ENCODE results near the gene FECH.

FECH gene

DNA sequence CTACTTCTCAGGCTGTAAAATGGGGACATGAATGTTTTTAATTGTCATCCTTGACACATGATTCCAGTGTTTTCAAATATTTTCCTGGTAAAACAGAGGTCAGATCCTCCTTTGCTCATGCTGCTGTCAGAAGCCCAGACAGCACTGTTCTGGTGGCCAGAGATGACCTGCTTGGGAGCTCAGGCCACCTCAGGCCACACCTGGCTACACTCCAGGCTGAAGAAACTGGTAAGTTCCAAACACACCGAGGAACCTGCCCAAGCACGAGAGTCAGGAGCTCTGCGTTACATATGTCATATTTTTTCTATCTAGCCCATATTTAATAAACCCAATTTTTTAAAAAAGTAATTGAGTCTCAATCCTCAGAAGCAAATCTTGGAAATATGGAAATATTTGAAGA lies 47.9 kb downstream of the FECH start:
- no peak overlapping the region for H3K4me3 ChIP-seq (ENCODE audit: low read depth, low read length, poor library complexity, severe bottlenecking)
- no peak overlapping the region for H3K4me2 ChIP-seq (ENCODE audit: low read length)
- H3K9ac ChIP-seq (ENCODE audit: low read length): no peak overlapping the region
- H3K27me3 ChIP-seq (ENCODE audit: insufficient read depth, low read length): peaks cover 7% of the 10 kb centered on the region; the same call in 1 of the 2 replicates
- no peaks in the 10 kb centered on the region for H3K79me2 ChIP-seq (ENCODE audit: insufficient read depth, low read length)
- H3F3A ChIP-seq (ENCODE audit: insufficient read depth, low read length): no peaks in the 10 kb centered on the region
- no peaks in the 10 kb centered on the region for H4K20me1 ChIP-seq (ENCODE audit: insufficient read depth, low read length)
- no peaks in the 10 kb centered on the region for H3K9me3 ChIP-seq (ENCODE audit: low read length)
- H3K4me1 ChIP-seq (ENCODE audit: insufficient read depth, low read length, severe bottlenecking): no peaks in the 10 kb centered on the region
- TF ChIP-seq, protein P1, sequence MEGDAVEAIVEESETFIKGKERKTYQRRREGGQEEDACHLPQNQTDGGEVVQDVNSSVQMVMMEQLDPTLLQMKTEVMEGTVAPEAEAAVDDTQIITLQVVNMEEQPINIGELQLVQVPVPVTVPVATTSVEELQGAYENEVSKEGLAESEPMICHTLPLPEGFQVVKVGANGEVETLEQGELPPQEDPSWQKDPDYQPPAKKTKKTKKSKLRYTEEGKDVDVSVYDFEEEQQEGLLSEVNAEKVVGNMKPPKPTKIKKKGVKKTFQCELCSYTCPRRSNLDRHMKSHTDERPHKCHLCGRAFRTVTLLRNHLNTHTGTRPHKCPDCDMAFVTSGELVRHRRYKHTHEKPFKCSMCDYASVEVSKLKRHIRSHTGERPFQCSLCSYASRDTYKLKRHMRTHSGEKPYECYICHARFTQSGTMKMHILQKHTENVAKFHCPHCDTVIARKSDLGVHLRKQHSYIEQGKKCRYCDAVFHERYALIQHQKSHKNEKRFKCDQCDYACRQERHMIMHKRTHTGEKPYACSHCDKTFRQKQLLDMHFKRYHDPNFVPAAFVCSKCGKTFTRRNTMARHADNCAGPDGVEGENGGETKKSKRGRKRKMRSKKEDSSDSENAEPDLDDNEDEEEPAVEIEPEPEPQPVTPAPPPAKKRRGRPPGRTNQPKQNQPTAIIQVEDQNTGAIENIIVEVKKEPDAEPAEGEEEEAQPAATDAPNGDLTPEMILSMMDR (IDR thresholded peaks at IDR 0.05; ENCODE audit: low read length): no peak
- H2AFZ ChIP-seq (ENCODE audit: low read length): no peak overlapping the region
- H3K36me3 ChIP-seq (ENCODE audit: insufficient read depth, low read length): no peaks in the 10 kb centered on the region
- H3K27ac ChIP-seq (ENCODE audit: low read depth, low read length, poor library complexity, severe bottlenecking): no peak overlapping the region
- no peaks in the 10 kb centered on the region for H3K9me2 ChIP-seq (ENCODE audit: low read depth, low read length)

DNA sequence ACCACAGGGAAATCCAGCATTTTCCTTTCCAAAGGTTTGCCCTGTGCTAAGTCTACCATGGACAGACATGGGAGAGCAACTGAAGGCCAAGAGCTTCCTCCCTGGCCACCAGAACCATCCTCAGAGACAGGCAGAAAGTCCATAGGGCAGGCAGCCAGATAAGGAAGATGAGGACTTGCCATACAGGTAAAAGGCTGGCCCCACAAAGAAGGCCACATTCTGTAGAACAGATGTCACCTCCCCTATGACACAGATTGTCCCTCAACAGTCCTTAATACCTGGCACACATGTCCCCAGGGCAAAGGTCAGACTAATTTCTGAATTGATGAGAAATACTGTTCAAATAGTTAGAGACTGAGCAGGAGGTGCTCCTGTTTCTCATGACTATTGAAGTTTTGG lies 52.0 kb downstream of the FECH start:
- Histone ChIP-seq H3K9ac (ENCODE audit: low read length) (no peak overlapping the region), H3K4me2 (ENCODE audit: low read length) (no peak overlapping the region), H3K27me3 (ENCODE audit: insufficient read depth, low read length) (peaks cover 7% of the 10 kb centered on the region; the same call in 1 of the 2 replicates), H3K9me3 (ENCODE audit: low read length) (no peaks in the 10 kb centered on the region), H3K36me3 (ENCODE audit: insufficient read depth, low read length) (no peaks in the 10 kb centered on the region), H3K9me2 (ENCODE audit: low read depth, low read length) (no peaks in the 10 kb centered on the region), H3K4me1 (ENCODE audit: insufficient read depth, low read length, severe bottlenecking) (no peaks in the 10 kb centered on the region), H3K4me3 (ENCODE audit: low read depth, low read length, poor library complexity, severe bottlenecking) (no peak overlapping the region), H2AFZ (ENCODE audit: low read length) (no peak overlapping the region), H4K20me1 (ENCODE audit: insufficient read depth, low read length) (no peaks in the 10 kb centered on the region), H3K79me2 (ENCODE audit: insufficient read depth, low read length) (no peaks in the 10 kb centered on the region), H3K27ac (ENCODE audit: low read depth, low read length, poor library complexity, severe bottlenecking) (no peak overlapping the region), H3F3A (ENCODE audit: insufficient read depth, low read length) (no peaks in the 10 kb centered on the region)
- TF ChIP-seq, protein P1 (IDR thresholded peaks at IDR 0.05; ENCODE audit: low read length): no peak
- TF ChIP-seq EZH2 (IDR thresholded peaks at IDR 0.05; ENCODE audit: borderline replicate concordance, low read length): no peak

DNA sequence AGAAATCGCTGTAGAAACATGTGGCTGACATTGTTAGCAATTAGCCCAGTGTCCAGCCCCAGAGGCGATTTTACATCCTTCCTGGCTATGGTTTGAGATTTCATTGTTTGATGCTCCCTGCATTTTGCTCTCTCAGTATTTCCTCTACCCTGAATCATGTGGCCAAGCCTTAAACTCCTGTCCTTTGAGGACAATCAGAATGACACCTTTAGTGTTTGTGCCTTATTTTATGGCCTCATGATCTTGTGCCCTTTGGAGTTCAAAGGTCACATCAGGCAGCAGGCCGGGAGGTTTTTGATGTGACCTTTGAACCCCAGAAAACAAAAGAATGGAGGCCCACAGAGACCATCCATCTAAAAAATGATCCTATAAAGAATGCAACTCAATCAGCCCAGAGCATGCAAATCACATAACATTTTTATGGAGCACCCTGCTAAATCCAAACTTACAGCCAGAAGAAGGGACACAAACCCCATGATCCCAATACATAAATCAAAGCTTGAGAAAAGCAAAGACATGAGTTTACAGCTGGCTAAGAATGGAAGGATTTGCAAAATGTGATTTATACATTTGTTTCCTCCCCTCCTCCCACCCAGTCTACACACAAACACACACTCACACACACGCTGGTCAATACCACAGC lies 52.5 kb downstream of the FECH start:
- Histone ChIP-seq H3K4me2 (ENCODE audit: low read length) (no peak overlapping the region), H3K27ac (ENCODE audit: low read depth, low read length, poor library complexity, severe bottlenecking) (no peak overlapping the region), H3K79me2 (ENCODE audit: insufficient read depth, low read length) (no peaks in the 10 kb centered on the region), H3K36me3 (ENCODE audit: insufficient read depth, low read length) (no peaks in the 10 kb centered on the region), H3K4me1 (ENCODE audit: insufficient read depth, low read length, severe bottlenecking) (no peaks in the 10 kb centered on the region), H3K9me2 (ENCODE audit: low read depth, low read length) (no peaks in the 10 kb centered on the region), H3K9ac (ENCODE audit: low read length) (no peak overlapping the region), H4K20me1 (ENCODE audit: insufficient read depth, low read length) (no peaks in the 10 kb centered on the region), H3K27me3 (ENCODE audit: insufficient read depth, low read length) (peaks cover 7% of the 10 kb centered on the region; the same call in 1 of the 2 replicates), H2AFZ (ENCODE audit: low read length) (no peak overlapping the region), H3K9me3 (ENCODE audit: low read length) (no peaks in the 10 kb centered on the region), H3K4me3 (ENCODE audit: low read depth, low read length, poor library complexity, severe bottlenecking) (no peak overlapping the region), H3F3A (ENCODE audit: insufficient read depth, low read length) (no peaks in the 10 kb centered on the region)
- no peak for TF ChIP-seq EZH2 (IDR thresholded peaks at IDR 0.05; ENCODE audit: borderline replicate concordance, low read length)
- TF ChIP-seq, protein P1 (IDR thresholded peaks at IDR 0.05; ENCODE audit: low read length): no peak

Measured in OCI-LY1 (cell line).